HuH-7 (cell line): ENCODE measurements around the gene KAT5.
"Not testable (repeated sequence)": the region's sequence is repeated elsewhere in the genome, so short reads cannot be mapped to it uniquely, and the experiment has no call there.

Source experiments
- DNase-seq: peaks from one replicate; pipeline ENCODE4 v3.0.0; 2011; ENCODE audit warnings: low spot score

The KAT5 gene

GRCh38 chr11:65711785-65712632, at the start of gene KAT5:
Gene KAT5 (plus strand): TSS chr11:65712252. CDS start chr11:65712268, 16 bp downstream.
- peak; percentile 87 for DNase-seq

GRCh38 chr11:65662799-65663638, 49.0 kb upstream of the KAT5 start, which contains the start of gene RELA:
Gene RELA (minus strand): TSS chr11:65662916. CDS start chr11:65662832, 84 bp downstream.
- DNase-seq: peak; percentile 79

GRCh38 chr11:65663639-65664200, 48.3 kb upstream of the KAT5 start:
- DNase-seq: no peak

- DNase-seq: no peak
These were observed 39.7 kb upstream of the KAT5 start for GRCh38 chr11:65672180-65672860.

GRCh38 chr11:65672982-65673381, 39.1 kb upstream of the KAT5 start:
- DNase-seq: no peak

- no peak for DNase-seq
These were observed 31.8 kb upstream of the KAT5 start for GRCh38 chr11:65680192-65680743.

- DNase-seq: not testable (repeated sequence)
These were observed 28.6 kb upstream of the KAT5 start for GRCh38 chr11:65683480-65683879.

- no peak for DNase-seq
These were observed 26.1 kb upstream of the KAT5 start for GRCh38 chr11:65685981-65686380.

- not testable (repeated sequence) for DNase-seq
These were observed 20.2 kb upstream of the KAT5 start for GRCh38 chr11:65691847-65692246.

GRCh38 chr11:65692367-65692766, 19.7 kb upstream of the KAT5 start:
- no peak for DNase-seq

- DNase-seq: no peak
These were observed 16.4 kb upstream of the KAT5 start for GRCh38 chr11:65695459-65696241.

- DNase-seq: no peak
These were observed 15.1 kb upstream of the KAT5 start for GRCh38 chr11:65696802-65697552.

GRCh38 chr11:65698205-65698604, 13.8 kb upstream of the KAT5 start:
- no peak for DNase-seq

GRCh38 chr11:65699306-65699705, 12.7 kb upstream of the KAT5 start:
- DNase-seq: no peak

GRCh38 chr11:65700399-65700798, 11.7 kb upstream of the KAT5 start:
- DNase-seq: no peak

GRCh38 chr11:65701686-65702085, 10.4 kb upstream of the KAT5 start:
- no peak for DNase-seq

GRCh38 chr11:65703846-65704245, 8.2 kb upstream of the KAT5 start:
- DNase-seq: no peak

GRCh38 chr11:65706303-65706763, 5.7 kb upstream of the KAT5 start:
- not testable (repeated sequence) for DNase-seq

GRCh38 chr11:65707002-65707401, 5.0 kb upstream of the KAT5 start:
- not testable (repeated sequence) for DNase-seq

GRCh38 chr11:65708451-65708850, 3.6 kb upstream of the KAT5 start:
- no peak for DNase-seq
